ACC112 (cell line): ENCODE data around the gene PIM1.

Source experiments
- H2AFZ ChIP-seq: fragments of 200-600 bp; sonication (generic); one replicate; pipeline ENCODE4 v1.6.0; 2017; ENCODE audit warnings: antibody characterized with exemption, low read length; ENCODE audit not compliant: unreplicated experiment
- H3K27ac ChIP-seq: fragments of 200-600 bp; sonication (generic); 2 replicates; pipeline ENCODE4 v1.5.1; 2014; ENCODE audit warnings: low read depth, mild to moderate bottlenecking, antibody characterized with exemption, low read length, moderate library complexity
- H3K27me3 ChIP-seq: fragments of 200-600 bp; sonication (generic); 2 replicates; pipeline ENCODE4 v1.6.1; 2014; ENCODE audit warnings: mild to moderate bottlenecking, antibody characterized with exemption, low read length, moderate library complexity, mixed read lengths; ENCODE audit not compliant: insufficient read depth
- H3K36me3 ChIP-seq: fragments of 200-600 bp; sonication (generic); 2 replicates; pipeline ENCODE4 v1.6.1; 2016; ENCODE audit warnings: mild to moderate bottlenecking, antibody characterized with exemption, low read length, moderate library complexity, mixed read lengths; ENCODE audit not compliant: insufficient read depth
- H3K4me1 ChIP-seq: fragments of 200-600 bp; sonication (generic); one replicate; pipeline ENCODE4 v1.6.1; 2016; ENCODE audit warnings: low read length, mixed read lengths; ENCODE audit not compliant: insufficient read depth, unreplicated experiment, control insufficient read depth
- H3K4me3 ChIP-seq: fragments of 200-600 bp; sonication (generic); 2 replicates; pipeline ENCODE4 v1.5.1; 2014; ENCODE audit warnings: mild to moderate bottlenecking, low read depth, low read length
- H3K79me2 ChIP-seq: fragments of 200-600 bp; sonication (generic); one replicate; pipeline ENCODE4 v1.6.0; 2016; ENCODE audit warnings: low read length; ENCODE audit not compliant: control insufficient read depth, unreplicated experiment, insufficient read depth

PIM1 gene

GRCh38 chr6:37158508-37158907 lies 11.4 kb upstream of the PIM1 start:
- Histone ChIP-seq H2AFZ (no peak overlapping the region), H3K36me3 (no peaks in the 10 kb centered on the region), H3K4me3 (no peak overlapping the region), H3K27me3 (no peaks in the 10 kb centered on the region), H3K4me1 (peaks cover 11% of the 10 kb centered on the region), H3K27ac (no peak overlapping the region), H3K79me2 (no peaks in the 10 kb centered on the region)

GRCh38 chr6:37160922-37161778 lies 8.8 kb upstream of the PIM1 start:
- H3K4me1 ChIP-seq: peaks cover 11% of the 10 kb centered on the region
- H3K79me2 ChIP-seq: no peaks in the 10 kb centered on the region
- H3K27me3 ChIP-seq: no peaks in the 10 kb centered on the region
- H2AFZ ChIP-seq: peak overlapping the region; percentile 66
- H3K36me3 ChIP-seq: no peaks in the 10 kb centered on the region
- no peak overlapping the region for H3K4me3 ChIP-seq
- peak overlapping the region; percentile 53 for H3K27ac ChIP-seq

GRCh38 chr6:37162740-37163139 lies 7.2 kb upstream of the PIM1 start:
- Histone ChIP-seq H3K36me3 (no peaks in the 10 kb centered on the region), H3K4me1 (peaks cover 11% of the 10 kb centered on the region), H3K79me2 (no peaks in the 10 kb centered on the region), H3K27ac (no peak overlapping the region), H3K27me3 (no peaks in the 10 kb centered on the region), H2AFZ (no peak overlapping the region), H3K4me3 (no peak overlapping the region)

- H3K36me3 ChIP-seq: peaks cover 4% of the 10 kb centered on the region
- H3K4me3 ChIP-seq: peak overlapping the region; percentile 81
- H3K4me1 ChIP-seq: peaks cover 13% of the 10 kb centered on the region
- peaks cover 13% of the 10 kb centered on the region for H3K79me2 ChIP-seq
- H3K27me3 ChIP-seq: no peaks in the 10 kb centered on the region
- H3K27ac ChIP-seq: peak overlapping the region; percentile 98
- H2AFZ ChIP-seq: peak overlapping the region; percentile 19
Observed at GRCh38 chr6:37168163-37168758, 1.7 kb upstream of the PIM1 start.

GRCh38 chr6:37168811-37169495 lies 999 bp upstream of the PIM1 start:
- Histone ChIP-seq H2AFZ (peak overlapping the region; percentile 48), H3K4me1 (peaks cover 15% of the 10 kb centered on the region), H3K4me3 (peak overlapping the region; percentile 81), H3K79me2 (peaks cover 13% of the 10 kb centered on the region), H3K27me3 (no peaks in the 10 kb centered on the region), H3K36me3 (peaks cover 11% of the 10 kb centered on the region), H3K27ac (peak overlapping the region; percentile 98)

- Histone ChIP-seq H2AFZ (no peak overlapping the region), H3K27ac (peak overlapping the region; percentile 73), H3K27me3 (no peaks in the 10 kb centered on the region), H3K79me2 (peaks cover 13% of the 10 kb centered on the region), H3K4me3 (peak overlapping the region; percentile 97), H3K36me3 (peaks cover 15% of the 10 kb centered on the region), H3K4me1 (peaks cover 15% of the 10 kb centered on the region)
Observed at GRCh38 chr6:37170273-37171200, 585 bp downstream of the PIM1 start.

GRCh38 chr6:37171201-37171969 lies 1.4 kb downstream of the PIM1 start:
- H3K27me3 ChIP-seq: no peaks in the 10 kb centered on the region
- peak overlapping the region; percentile 73 for H3K27ac ChIP-seq
- H3K79me2 ChIP-seq: peaks cover 13% of the 10 kb centered on the region
- peaks cover 15% of the 10 kb centered on the region for H3K4me1 ChIP-seq
- no peak overlapping the region for H2AFZ ChIP-seq
- H3K36me3 ChIP-seq: peaks cover 15% of the 10 kb centered on the region
- peak overlapping the region; percentile 97 for H3K4me3 ChIP-seq

GRCh38 chr6:37171970-37172812 lies 2.2 kb downstream of the PIM1 start:
- Histone ChIP-seq H3K79me2 (peaks cover 13% of the 10 kb centered on the region), H3K27ac (peak overlapping the region; percentile 73)

GRCh38 chr6:37172912-37173492 lies 3.0 kb downstream of the PIM1 start:
- Histone ChIP-seq H3K4me1 (peaks cover 15% of the 10 kb centered on the region), H3K27ac (no peak overlapping the region), H3K4me3 (no peak overlapping the region), H3K27me3 (no peaks in the 10 kb centered on the region), H3K79me2 (peaks cover 13% of the 10 kb centered on the region), H2AFZ (no peak overlapping the region), H3K36me3 (peaks cover 15% of the 10 kb centered on the region)

More at GRCh38 chr6:37171970-37172812, 2.2 kb downstream of the PIM1 start:
- no peaks in the 10 kb centered on the region for H3K27me3 ChIP-seq
- peak overlapping the region; percentile 97 for H3K4me3 ChIP-seq
- no peak overlapping the region for H2AFZ ChIP-seq
- H3K36me3 ChIP-seq: peaks cover 15% of the 10 kb centered on the region
- H3K4me1 ChIP-seq: peaks cover 15% of the 10 kb centered on the region
